Calu3 (cell line): ENCODE data around the gene FHIT. TPM values are rescaled to one million over a fixed set of nuclear protein-coding genes. Genes with fewer than 3 reads are reported as not detected.

Source experiments
- BruUV-seq: library from RNA; stranded (reverse); fragments of 400-500 nt; replicated peaks from 2 replicates; lab custom pipeline; 2021; lab: Mats Ljungman, UMichigan
- CTCF ChIA-PET: fragments of 300-600 bp; sonication (Branson Sonifier 250); formaldehyde crosslinking; loops from one replicate; lab custom pipeline; 2022; ENCODE audit warnings: antibody characterized with exemption; lab: Charles Lee
- DNase-seq: peaks from one replicate; pipeline ENCODE4 v3.0.0; 2022
- H3K27ac Mint-ChIP-seq: one replicate; pipeline ENCODE4 v1.8.0; 2022; ENCODE audit warnings: mixed read lengths; ENCODE audit not compliant: unreplicated experiment
- H3K27me3 Mint-ChIP-seq: one replicate; pipeline ENCODE4 v1.8.0; 2022; ENCODE audit warnings: mixed read lengths; ENCODE audit not compliant: unreplicated experiment
- H3K36me3 Mint-ChIP-seq: one replicate; pipeline ENCODE4 v1.8.0; 2022; ENCODE audit warnings: mild to moderate bottlenecking, moderate library complexity, mixed read lengths; ENCODE audit not compliant: insufficient read depth, unreplicated experiment
- H3K4me1 Mint-ChIP-seq: one replicate; pipeline ENCODE4 v1.8.0; 2022; ENCODE audit warnings: mild to moderate bottlenecking, low read depth, mixed read lengths; ENCODE audit not compliant: unreplicated experiment
- H3K4me3 Mint-ChIP-seq: one replicate; pipeline ENCODE4 v1.8.0; 2022; ENCODE audit warnings: mild to moderate bottlenecking, low read depth, moderate library complexity, mixed read lengths; ENCODE audit not compliant: unreplicated experiment
- H3K9me3 Mint-ChIP-seq: one replicate; pipeline ENCODE4 v1.8.0; 2022; ENCODE audit warnings: low read depth, mixed read lengths; ENCODE audit not compliant: unreplicated experiment
- intact Hi-C: fragments of 100-400 bp; cut with micrococcal nuclease; formaldehyde crosslinking; loops from one replicate; pipeline ENCODE4 v1.10.0; 2022; ENCODE audit not compliant: unreplicated experiment
- total RNA-seq: library from RNA; stranded (reverse); gene quantifications from 2 replicates; pipeline ENCODE4 v1.2.3, GENCODE V29; 2022
- TF ChIP-seq, protein P1 (sequence below): fragments of 200-600 bp; IDR thresholded peaks from one replicate; pipeline ENCODE4 v1.8.0; 2022; ENCODE audit warnings: antibody characterized with exemption; ENCODE audit not compliant: unreplicated experiment

Gene FHIT
- total RNA-seq, 1 experiment from 2014 or later, result 6.2 TPM

DNA sequence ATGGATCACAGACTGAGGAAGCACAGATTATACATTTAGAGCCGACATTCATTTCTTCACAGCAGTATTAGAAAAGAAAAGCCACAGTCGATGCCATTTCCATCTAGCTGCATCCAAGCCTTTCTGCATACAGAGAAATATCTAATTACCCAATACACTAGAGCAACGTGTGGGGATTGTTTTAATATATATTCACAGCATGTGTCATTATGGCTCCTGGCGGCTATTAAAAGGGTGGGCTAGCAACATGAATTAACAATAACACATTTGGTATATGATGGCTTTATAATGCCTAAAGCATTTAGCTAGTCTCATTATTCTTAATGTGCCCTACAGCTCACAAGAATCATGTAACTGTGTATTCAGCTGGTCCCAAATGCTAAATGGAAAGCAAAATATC is 1030.5 kb downstream of the FHIT start:
- Mint-ChIP-seq H3K4me1 (no peaks in the 10 kb centered on the region), H3K36me3 (no peaks in the 10 kb centered on the region), H3K27ac (no peak overlapping the region), H3K9me3 (peaks cover 3% of the 10 kb centered on the region), H3K4me3 (no peak overlapping the region), H3K27me3 (no peaks in the 10 kb centered on the region)
- DNase-seq, result no peak
- CTCF ChIA-PET, result no interaction called here
- intact Hi-C loops, result no loop called here
- no TSS peak for BruUV-seq
- TF ChIP-seq, protein P1, sequence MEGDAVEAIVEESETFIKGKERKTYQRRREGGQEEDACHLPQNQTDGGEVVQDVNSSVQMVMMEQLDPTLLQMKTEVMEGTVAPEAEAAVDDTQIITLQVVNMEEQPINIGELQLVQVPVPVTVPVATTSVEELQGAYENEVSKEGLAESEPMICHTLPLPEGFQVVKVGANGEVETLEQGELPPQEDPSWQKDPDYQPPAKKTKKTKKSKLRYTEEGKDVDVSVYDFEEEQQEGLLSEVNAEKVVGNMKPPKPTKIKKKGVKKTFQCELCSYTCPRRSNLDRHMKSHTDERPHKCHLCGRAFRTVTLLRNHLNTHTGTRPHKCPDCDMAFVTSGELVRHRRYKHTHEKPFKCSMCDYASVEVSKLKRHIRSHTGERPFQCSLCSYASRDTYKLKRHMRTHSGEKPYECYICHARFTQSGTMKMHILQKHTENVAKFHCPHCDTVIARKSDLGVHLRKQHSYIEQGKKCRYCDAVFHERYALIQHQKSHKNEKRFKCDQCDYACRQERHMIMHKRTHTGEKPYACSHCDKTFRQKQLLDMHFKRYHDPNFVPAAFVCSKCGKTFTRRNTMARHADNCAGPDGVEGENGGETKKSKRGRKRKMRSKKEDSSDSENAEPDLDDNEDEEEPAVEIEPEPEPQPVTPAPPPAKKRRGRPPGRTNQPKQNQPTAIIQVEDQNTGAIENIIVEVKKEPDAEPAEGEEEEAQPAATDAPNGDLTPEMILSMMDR, result no peak

GRCh38 chr3:60219501-60219900 is 1031.8 kb downstream of the FHIT start:
- peaks cover 3% of the 10 kb centered on the region for H3K9me3 Mint-ChIP-seq
- TF ChIP-seq, protein P1, result no peak
- no peak overlapping the region for H3K27ac Mint-ChIP-seq
- H3K4me1 Mint-ChIP-seq, result no peaks in the 10 kb centered on the region
- no peaks in the 10 kb centered on the region for H3K27me3 Mint-ChIP-seq
- intact Hi-C loops, result no loop called here
- H3K36me3 Mint-ChIP-seq, result no peaks in the 10 kb centered on the region
- H3K4me3 Mint-ChIP-seq, result no peak overlapping the region
- CTCF ChIA-PET, result no interaction called here
- no TSS peak for BruUV-seq
- DNase-seq, result no peak

GRCh38 chr3:60217156-60217911 is 1033.9 kb downstream of the FHIT start:
- Mint-ChIP-seq H3K4me1 (no peaks in the 10 kb centered on the region), H3K9me3 (peaks cover 3% of the 10 kb centered on the region), H3K27me3 (no peaks in the 10 kb centered on the region), H3K36me3 (no peaks in the 10 kb centered on the region), H3K27ac (no peak overlapping the region), H3K4me3 (no peak overlapping the region)
- intact Hi-C loops, result no loop called here
- CTCF ChIA-PET, result no interaction called here
- TF ChIP-seq, protein P1, result no peak
- BruUV-seq, result no TSS peak
- no peak for DNase-seq

DNA sequence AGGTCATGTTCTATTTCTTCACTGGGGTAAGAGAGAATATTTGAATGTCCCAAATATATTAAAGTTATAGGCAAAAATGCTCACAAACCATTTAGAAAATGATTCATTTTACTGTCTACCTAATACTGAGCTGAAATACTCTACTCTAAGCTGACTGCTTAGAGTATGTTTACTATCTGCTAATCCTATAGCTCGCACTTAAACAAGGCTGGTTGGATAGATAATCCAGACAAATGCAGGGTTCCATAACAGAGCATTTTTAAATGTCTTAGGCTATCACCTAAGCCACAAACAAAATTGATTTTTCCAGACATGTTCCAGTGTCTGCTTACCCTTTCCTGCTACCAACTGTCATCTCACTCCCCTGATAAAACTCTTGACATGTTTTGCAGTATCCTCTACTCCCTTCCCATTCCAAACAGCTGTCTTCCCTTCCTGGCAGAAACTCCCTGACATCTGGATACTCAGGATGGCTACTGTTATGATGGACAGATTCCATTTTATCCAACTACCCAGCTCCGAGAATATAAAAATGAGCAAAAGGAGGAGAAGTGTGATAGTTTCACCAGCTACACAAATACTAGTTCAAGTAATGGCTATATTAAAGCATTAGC is 1034.7 kb downstream of the FHIT start:
- Mint-ChIP-seq H3K4me3 (no peak overlapping the region), H3K4me1 (no peaks in the 10 kb centered on the region), H3K27ac (no peak overlapping the region), H3K9me3 (peaks cover 3% of the 10 kb centered on the region), H3K27me3 (no peaks in the 10 kb centered on the region), H3K36me3 (no peaks in the 10 kb centered on the region)
- TF ChIP-seq, protein P1, result no peak
- CTCF ChIA-PET, result no interaction called here
- DNase-seq, result no peak
- intact Hi-C loops, result no loop called here
- no TSS peak for BruUV-seq
